Measurements from ENCODE around the gene IFNE.
A peak's percentile ranks its signal among the peaks of the same experiment; 100 is the strongest.
"Not testable (repeated sequence)": the region's sequence is repeated elsewhere in the genome, so short reads cannot be mapped to it uniquely, and the experiment has no call there.

Gene IFNE

DNA sequence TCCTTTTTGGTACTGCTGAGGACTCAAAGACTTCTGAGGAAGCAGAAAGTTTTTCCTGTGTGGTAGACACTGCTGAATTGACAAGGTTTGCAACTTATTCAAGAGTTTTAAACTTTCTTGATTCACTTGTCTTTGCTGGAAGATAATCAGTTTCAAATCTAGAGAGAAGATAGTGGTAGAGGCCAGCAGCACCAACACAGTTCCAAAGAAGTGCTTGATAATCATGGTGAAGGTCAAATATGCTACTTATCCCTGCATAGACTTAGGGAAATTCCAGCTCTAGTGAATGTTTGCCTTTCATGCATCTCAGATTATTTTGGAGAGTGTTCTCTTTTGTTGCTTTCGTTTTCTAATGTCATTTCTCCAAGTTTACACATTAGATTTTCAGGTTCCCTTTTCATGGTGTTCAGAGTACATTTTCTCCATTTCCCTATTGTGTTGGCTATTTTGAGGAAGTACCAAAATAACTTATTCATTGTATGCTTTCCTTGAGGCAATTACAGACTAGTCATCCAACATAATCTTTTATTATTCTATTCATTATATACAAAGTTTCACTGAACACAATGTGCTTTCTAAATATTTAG is 550 bp downstream of the IFNE start:
- no peak for DNase-seq

DNA sequence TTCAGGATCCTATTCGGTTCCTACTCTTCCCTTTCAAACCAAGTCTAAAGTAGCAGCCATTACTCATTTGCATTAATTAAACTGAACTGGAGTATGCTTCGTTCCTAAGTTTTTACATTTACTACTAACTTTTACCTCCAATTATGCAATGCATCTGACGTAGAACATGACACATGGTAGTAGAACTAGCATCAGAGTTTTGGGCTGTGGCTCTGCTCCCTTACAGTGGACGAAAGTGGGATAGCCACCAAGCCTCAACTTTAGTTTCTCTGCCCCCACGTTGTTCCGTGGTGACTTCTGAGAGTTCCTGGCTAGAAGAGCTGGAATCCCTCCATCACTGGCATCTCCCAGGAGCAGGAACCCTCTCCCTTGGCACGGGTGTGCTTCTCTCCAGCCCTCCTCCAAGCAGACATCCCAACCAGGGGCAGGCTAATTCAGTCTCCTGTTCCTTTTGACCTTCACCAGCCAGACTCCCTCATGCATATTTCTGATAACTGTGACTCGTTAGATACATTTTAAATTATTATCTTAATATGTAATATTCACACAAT is 2.9 kb downstream of the IFNE start:
- no peak for DNase-seq

- DNase-seq = no peak
Measured at GRCh38 chr9:21477466-21477865, 4.6 kb downstream of the IFNE start.

DNA sequence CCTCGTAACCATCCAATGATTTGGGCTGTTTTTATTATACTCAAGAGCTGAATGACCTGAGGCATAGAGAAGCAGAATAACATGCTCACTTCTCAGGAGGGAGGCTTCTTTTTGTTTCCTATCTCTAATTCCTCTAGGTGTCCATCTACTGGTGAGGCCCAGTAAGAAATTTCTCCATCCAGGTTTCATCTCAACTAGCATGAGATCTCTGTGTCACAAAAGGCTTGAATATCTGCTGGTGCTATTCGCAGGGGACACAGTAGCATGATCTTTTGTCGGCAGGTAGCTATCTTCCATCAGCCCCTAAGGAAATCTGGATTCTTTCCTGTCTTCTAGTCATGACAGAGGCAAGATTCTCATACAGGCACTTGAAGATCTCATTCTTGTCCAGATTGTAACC is 8.9 kb downstream of the IFNE start:
- DNase-seq = no peak

DNA sequence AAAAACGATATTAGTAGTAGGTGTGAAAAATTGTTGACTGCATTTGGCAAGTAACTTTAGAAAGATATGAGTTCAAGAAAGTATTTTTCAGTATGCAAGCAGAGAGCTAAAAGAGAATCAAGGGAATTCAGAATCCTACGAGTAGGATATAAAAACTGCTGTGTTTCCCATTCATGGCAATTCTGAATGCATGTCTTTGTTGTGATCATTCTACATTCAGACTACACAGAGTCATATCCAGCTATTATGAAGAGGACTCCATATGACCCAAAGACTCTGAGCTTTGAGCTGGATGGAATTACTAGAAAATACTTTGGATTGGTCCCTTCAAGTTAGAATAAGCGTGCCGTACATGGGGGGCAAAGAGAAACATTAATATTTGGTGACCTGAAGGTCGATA is 12.0 kb downstream of the IFNE start:
- no peak for DNase-seq

- DNase-seq = no peak
Measured at GRCh38 chr9:21465859-21466518, 16.1 kb downstream of the IFNE start.

DNA sequence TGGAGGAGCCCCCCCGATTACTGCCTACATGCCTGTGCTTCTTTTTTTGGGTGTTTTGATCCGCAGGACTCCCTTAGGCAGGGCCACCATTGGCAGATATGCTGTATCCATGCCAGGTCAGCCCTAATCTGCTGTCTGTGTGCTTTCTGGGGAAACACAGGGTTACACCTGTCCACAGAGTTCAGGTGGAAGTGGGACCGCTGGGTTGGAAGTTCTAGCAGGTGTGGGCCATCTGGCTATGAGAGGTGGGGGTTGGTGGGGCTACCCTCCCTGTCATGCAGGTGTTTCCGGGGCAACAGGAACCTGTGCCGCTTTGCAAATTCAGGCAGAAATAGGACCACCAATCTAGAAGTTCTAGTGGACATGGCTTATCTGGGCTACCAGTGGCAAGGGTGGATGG is 17.0 kb downstream of the IFNE start:
- DNase-seq = no peak

DNA sequence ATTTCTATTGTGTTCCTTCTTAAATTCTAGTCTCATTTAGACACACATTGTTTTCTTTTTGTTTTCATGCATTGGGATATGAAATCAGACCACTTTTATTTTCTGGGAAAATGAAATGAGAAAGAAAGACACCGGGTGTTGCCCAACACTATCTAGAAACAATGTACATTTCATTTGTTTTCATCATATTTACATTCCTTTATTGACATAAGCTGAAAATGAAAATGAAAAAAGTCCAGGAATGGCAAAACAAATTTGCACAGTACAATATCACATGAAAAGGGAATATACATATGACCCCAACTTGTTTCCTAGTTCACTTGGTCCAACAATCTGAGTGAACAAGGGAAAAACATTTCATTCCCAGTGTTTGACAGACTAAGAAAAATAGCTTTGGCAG is 20.7 kb downstream of the IFNE start:
- DNase-seq = no peak

DNA sequence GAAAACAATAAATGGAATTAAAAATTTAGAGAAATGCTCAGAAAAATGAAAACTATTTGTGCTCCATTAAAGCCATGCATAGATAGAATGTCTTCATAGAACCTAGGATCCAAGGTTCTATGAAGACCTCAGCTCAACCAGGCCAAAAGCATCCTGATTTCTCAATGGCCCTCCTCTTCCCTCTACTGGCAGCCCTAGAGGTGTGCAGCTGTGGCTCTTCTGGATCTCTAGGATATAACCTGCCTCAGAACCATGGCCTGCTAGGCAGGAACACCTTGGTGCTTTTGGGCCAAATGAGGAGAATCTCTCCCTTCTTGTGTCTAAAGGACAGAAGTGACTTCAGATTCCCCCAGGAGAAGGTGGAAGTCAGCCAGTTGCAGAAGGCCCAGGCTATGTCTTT is 26.8 kb downstream of the IFNE start:
- peak; percentile 38 for DNase-seq

DNA sequence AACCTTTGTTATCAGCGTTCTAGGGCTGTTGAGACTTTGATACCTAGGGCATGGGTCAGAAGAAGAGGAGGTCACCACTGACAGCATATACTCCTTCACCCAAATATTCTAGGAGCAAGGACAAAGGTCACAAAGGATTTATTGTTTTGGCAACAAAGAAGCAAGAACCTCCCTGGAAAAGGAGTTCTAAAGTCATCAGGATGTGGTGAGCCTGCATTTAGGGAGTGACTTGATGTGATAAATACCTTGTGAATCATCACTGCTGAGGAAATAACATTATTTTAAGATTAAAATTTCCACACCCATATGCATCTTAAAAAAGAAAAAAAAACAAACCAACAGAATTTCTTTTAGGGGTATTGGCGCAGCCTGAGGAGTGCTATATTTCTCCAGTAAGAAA is 28.0 kb downstream of the IFNE start:
- DNase-seq = no peak

DNA sequence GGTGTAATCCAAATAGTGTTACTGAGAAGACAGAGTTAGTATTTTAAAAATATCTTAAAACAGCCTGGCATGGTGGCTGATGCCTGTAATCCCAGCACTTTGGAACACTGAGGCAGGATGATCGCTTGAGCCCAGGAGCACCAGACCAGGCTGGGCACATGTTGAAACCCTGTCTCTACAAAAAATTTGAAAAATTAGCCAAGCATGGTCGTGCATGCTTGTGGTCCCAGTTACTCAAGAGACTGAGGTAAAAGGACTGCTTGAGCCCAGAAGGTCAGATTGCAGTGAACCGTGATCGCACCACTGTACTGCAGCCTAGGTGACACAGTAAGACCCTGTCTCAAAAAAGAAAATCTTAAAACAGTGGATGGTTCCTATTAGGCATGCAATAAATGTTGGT is 29.4 kb downstream of the IFNE start:
- DNase-seq = no peak

DNA sequence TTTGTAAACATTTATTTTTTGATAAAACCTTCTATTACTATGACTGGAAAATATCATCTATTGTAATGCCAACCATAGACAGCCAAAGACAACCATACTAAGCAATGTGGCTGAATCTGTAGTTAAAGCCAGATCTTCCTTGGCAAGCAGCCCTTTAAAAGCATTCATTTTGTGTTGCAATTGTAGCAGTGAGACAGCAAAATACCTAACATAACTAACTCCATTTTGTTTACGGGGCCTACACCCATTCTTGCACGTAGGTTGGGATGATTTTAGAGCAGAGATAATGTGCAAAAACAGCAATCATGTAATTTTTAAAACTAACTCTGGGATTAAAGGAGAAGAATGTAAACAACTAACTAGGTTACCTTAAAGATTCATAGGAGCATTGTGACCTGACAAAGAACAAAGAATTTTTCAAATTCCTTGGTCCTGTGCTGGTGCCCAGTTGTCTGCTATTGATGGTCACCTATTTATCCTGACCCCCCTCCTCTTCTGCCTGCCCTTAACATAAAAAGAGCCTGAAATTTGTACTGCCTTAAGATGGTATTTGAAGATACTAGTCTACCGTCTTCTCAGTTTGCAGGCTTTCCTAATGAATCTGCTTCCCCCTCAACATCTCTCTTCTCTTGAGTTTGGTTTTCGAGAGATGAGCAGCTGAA is 31.2 kb downstream of the IFNE start:
- no peak for DNase-seq

DNA sequence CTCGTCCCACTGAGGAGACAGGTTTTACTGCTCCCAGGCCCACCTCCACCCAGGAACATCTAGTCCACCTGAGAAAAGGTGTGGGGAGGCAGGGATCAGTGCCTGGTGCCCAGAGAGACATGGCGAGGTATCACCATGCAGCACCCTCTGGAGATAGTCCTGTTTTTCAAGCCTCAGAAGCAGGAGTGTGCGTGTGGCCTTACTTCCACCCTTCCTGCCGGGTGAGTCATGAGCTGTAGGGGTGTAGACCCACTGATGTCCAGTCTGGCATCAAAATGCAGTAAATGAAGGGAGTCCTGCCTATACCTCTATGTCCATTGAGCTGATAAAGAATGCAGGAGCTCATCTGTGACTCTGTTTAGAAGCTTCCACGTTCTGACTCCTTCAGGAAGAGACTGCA is 32.8 kb downstream of the IFNE start:
- not testable (repeated sequence) for DNase-seq

GRCh38 chr9:21443849-21444625 is 38.1 kb downstream of the IFNE start:
- peak; percentile 35 for DNase-seq

- no peak for DNase-seq
Measured at GRCh38 chr9:21440139-21440538, 42.0 kb downstream of the IFNE start, which contains the start of gene IFNA1. Gene IFNA1, plus strand, starts transcription at chr9:21440439. Its CDS starts 69 bp downstream, at chr9:21440508.

DNA sequence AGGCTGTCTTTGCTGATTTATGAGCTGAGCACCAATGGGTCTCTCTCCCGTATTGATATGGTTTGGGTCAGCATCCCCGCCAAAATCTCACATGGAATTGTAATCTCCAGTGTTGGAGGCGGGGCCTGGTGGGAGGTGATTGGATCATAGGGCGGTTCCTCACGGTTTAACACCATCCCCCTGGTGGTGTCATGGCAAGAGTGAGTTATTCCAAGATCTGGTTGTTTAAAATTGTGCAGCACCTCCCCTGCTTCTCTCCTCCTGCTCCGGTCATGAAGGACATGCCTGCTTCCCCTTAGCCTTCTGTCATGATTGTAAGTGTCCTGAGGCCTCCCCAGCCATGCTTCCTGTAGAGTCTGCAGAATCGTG is 47.1 kb downstream of the IFNE start:
- not testable (repeated sequence) for DNase-seq

DNA sequence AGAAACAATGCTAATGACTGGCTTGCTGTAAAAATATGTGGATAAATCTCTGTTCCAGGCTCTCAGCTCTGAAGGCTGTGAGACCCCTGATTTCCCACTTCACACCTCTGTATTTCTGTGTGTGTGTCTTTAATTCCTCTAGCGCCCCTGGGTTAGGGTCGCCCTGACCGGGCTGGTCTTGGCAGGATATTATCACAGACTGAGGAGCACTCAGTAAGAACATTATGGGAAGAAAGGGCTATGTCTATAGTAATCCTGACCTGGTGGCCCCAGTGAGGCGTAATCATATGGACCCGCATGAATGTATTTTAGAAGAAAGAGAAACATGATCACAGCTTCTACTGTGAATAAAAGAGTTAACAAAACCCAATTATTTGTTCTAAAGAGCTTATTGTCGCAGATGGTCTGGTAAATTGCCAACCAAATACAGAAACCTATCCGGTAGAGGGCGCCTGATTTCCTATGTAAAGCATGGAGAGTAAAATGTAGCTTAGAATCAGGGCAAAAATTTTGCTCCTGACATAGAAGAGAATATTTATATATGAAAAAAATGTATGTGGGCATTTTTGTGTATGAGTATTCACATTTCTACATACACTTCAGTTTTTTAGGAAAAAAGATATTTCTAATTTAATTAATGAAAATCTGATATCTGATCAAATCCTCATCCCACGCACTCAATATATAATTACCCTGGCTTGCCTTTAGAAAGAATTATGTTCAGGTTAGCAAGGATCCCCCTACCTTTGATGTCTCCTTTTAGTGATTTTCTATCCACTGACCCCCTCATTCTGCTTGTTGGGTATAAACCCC is 47.7 kb downstream of the IFNE start:
- peak; percentile 61 for DNase-seq

DNA sequence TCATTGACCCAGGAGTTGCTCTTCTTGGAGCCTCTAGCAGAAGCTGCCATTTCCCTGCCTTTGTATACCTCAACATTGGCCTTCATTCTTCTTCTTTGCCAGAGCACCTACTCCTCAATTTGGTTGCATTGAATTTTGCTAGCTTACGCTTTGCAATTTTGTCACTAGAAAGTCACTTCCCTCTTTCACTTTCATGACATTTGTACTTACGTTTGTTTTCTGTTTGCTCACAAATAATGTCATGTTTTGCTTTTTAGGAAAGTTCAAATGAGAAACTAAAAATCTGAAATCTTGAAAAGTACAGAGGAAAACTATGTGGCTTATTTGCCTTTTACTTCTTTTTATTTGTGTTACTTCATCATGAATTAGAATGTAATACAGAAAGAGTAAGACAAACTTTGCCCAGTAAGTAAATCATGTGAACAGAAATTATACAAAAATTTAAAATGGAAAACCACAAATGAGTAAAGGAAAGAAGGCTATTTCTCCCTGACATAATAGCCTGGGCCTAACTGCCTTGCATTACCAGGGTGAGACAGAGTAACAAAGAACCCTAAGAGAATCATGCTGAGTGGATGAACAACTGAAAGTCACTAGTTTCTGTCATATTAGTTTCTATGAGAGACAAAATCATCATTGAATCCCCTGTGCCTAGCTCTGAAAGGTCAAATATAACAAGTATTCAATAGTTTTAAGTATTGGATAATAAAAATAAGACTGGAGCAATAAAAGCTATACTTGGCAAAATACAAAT is 49.3 kb downstream of the IFNE start:
- DNase-seq = no peak
